GM18909 (cell line): ENCODE data around the gene TUSC1.
"Not testable (repeated sequence)": the region's sequence is repeated elsewhere in the genome, so short reads cannot be mapped to it uniquely, and the experiment has no call there.

Experiments used
- ATAC-seq: cut with Tn5 transposase; IDR thresholded peaks from one replicate; pipeline ENCODE4 v1.9.1; 2021; ENCODE audit warnings: mild to moderate bottlenecking; ENCODE audit not compliant: unreplicated experiment, poor library complexity

TUSC1 gene

GRCh38 chr9:25678147-25678666, at the start of gene TUSC1:
Gene TUSC1 (minus strand): TSS chr9:25678444. CDS start chr9:25678312, 132 bp downstream.
- ATAC-seq: peak; percentile 77

DNA sequence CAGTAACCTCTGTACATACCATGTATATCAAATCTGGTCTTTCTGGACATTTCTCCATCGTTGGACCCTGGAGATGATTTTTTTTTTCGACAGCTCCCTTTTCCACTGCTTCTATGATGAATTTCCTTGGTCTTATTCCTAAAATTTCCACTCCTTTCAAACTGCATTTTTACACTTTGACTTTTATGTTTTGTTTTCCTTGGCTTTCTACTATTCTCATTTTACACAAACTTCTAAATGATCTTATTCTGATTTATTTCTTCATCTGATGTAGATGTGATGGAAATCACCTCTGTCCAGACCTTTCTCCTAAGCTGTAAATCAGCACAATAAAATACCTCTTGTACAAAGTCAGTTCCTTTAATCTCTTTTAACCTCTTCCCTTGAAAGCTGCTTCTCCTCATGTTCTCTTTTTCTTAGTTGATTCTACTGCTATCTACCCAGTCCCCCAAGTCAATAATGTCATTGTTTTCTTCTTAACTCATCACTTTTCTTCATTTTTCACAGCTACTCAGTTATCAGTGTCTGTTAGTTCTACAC, 48.7 kb upstream of the TUSC1 start:
- ATAC-seq: no peak

DNA sequence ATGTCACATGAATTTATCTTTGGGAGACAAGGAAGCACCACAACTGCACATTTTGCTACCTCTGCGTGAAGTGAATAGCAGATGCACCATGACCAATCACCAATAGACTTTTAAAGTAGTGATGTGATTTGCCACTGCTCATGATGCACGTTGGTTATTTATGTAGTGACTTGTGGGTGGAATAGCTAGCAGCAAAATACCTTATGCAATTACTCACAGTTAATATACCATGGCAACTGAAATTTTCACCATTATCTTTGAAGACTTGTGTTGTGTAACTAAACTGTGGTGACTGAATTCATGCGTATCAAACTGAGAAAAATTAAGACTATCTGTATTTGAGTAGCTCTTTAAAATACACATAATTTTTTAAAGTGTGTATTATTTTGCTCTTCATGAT, 46.2 kb upstream of the TUSC1 start:
- ATAC-seq: no peak

DNA sequence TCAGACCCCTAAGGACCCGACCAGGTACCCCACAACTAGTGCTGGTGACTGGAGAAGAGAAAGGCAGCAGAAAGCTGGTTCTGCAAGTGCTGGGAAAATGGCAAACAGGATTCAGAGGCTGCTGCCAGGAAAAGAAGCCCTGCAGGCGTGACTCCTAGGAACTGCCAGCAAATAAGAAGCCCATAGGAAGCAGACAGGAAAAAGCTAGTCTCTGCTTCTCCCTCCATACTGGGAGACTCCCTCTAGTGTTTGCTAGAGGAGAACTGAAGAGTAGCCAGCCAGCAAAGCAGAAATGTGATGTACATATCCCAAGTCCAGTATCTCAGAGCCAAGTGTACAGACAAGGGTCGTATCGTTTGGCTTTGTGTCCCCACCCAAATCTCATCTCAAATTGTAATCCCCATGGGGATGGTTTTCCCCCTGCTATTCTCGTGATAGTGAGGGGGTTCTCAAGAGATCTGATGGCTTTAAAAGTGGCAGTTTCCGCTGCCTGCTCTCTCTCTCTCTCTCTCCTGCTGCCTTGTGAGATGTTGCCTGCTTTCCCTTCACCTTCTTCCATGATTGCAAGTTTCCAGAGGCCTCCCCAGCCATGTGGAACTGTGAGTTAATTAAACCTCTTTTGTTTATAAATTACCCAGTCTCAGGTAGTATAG, 38.1 kb upstream of the TUSC1 start:
- no peak for ATAC-seq

DNA sequence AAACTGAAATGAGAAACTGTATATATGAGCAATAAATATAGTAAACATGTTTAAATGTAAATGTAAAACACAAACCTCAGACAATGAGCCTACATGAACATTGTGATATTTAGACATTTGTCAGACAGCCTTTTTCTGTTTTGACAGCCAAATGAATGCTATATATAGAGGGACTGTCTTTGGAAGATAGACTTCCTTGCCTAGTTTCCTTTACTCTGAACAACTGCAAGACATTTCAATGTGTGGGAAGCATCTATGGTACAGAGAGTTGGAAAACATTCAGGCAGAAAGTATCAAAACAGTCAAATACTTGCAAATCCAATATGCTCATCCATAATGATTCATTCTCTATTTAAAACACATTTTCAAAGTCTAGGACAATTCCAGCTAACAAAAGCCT, 31.7 kb upstream of the TUSC1 start:
- no peak for ATAC-seq

DNA sequence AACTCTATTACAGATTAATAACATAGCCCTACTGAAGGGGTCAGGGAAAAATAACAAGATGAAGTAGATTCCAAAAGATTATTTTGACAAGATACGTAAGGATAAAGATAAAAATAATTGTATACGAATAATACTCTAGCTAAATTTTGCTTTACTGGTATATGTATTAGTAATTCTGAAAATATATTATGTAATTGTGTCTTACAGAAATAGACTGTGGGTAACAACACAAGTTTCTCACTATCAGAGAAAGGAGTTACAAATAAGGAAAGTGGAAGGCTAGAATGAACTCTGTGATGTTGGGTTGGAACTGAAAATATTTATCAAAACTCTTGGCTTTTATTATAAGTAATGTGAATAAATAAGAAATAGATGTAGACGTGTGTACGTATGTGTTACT, 26.6 kb upstream of the TUSC1 start:
- ATAC-seq: no peak

GRCh38 chr9:25703701-25704357, 25.6 kb upstream of the TUSC1 start:
- ATAC-seq: no peak

DNA sequence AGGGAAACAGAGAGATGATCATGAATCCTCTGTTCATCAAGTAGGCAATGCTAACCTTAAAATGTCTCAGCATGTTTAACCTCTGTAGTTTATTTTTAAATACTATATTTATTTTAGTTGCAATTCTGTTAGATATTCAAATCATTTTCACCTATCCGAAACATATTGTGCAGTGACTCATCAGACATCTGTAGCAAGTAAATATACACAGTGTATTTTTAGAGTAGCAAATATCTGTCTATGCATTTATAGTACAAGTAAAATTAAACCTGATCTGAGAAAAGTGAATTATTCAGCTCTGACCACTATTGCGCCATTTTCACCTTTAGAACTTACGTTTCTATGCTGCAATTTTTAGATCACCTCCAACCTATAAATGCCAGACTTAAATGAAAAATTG, 24.3 kb upstream of the TUSC1 start:
- no peak for ATAC-seq

DNA sequence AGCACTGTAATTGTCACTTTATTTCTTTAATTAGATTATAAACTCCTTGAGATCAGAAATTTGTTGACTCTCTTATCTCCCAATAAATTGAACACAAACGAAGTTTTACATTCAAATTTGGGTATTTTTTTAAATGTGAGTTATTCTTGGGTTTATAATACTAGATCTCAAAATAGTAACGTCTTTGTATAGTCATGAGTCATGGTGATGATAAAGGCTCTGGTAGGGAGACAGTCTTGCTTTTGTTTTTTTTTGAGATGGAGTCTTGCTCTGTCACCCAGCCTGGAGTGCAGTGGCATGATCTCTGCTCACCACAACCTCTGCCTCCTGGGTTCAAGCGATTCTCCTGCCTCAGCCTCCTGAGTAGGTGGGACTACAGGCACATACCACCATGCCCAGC, 22.7 kb upstream of the TUSC1 start:
- not testable (repeated sequence) for ATAC-seq

DNA sequence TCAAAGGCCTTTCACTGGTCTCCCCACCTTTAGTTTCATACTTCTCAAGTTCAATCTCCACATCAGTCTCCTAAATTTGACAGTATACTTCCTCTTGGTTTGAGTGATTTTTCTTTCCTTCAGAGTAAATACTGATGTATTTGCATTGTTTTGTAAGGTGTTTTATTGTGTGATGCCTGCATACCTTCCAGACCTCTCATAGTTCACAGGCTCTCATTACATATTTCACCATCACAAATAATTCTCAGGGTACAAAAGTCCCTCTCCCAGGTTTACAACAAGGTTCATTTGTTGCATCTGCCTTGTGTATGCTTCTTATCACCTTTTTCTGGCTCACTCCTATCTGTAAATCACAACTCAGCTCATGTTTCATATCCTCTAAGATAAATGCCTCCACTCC, 22.2 kb upstream of the TUSC1 start:
- ATAC-seq: no peak

GRCh38 chr9:25691786-25692185, 13.5 kb upstream of the TUSC1 start:
- ATAC-seq: no peak

GRCh38 chr9:25684321-25684720, 6.1 kb upstream of the TUSC1 start:
- ATAC-seq: no peak

GRCh38 chr9:25681266-25681665, 3.0 kb upstream of the TUSC1 start:
- no peak for ATAC-seq

- no peak for ATAC-seq
Measured at GRCh38 chr9:25678846-25679360, 659 bp upstream of the TUSC1 start.

DNA sequence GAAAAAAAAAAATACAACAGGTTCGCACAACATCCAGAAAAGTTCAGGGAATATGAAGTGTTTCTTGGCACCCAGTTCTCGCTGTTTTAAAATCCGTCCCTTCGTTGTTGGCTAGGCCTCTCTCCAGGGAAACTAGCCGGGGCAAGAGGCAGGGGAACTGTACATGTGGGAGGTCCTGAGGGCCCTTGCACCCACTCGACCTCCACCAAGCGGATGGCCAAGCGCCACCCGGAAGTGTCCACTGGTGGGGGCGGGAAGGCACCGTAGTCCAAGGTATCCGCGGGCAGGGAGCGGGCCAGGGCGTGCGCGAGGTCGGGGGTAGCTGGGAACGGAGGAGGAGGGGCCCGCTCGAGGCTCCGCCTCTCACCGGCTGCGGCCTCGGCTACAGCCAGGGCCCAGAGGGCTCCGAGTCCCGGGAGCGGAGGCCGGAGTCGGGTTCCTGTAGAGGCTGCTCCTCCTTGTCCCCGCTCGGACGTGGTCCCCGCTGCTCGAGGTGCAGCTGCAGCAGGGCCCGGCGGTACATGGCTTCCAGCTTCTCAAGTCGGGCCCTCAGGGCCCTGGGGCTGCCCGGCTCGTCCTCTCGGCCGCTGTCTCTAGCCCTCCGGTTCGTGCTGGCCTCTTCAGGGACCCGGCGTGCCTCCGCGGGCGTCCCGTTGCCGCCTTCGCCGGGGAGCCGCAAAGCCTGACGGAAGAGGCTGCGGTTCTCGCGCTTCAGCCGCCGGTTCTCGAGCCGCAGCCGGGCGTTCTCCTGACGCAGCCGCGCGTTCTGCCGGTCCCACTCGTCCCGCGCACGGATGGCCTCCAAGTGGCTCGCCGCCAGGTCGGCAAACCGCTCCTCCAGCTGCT, 720 bp downstream of the TUSC1 start:
- peak; percentile 33 for ATAC-seq

DNA sequence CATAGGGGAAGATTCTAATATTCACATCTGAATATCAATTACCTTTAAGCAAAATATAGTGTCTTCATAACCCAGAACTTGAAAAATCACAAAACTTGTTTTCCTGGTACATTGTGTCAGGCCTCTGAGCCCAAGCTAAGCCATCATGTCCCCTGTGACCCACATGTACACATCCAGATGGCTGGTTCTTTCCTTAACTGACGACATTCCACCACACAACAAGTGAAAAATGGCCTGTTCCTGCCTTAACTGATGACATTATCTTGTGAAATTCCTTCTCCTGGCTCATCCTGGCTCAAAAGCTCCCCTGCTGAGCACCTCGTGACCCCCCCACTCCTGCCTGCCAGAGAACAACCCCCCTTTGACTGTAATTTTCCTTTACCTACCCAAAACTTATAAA, 2.4 kb downstream of the TUSC1 start:
- ATAC-seq: not testable (repeated sequence)

DNA sequence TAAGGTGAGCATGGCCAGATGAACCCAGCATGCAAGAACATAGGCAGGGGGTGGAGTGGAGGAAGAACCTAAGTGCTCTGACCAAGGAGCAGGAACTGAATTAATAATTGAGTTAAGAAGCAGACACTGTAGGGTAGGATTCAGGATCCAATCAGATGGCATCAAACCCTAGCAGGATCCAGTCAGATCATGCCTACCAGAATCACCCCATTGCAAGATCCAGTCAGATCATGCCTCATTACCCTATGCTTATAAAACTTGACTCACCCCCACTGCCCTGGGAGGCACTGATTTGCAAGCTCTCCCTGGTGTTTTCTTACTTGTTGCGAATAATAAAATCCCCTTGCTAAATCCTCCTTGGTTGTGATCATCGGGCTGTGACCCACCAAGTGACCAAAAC, 19.7 kb downstream of the TUSC1 start:
- ATAC-seq: no peak

DNA sequence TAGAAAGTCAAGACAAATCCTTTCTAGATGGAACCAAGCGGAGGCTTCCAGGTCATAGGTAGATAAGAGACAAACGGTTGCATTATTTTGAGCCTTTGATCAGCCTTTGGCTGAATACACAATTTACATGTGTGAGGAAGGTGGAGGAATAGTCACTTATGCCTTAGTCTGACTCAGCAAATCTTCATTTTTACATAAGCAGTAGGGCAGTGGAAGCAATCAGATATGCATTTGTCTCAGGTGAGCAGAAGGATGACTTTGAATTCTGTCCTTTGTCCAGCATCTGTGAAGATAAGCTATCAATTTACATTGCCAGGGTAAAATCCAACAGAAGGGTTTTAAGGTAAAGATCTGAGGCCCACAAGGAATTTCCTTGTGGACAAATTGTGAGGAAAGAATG, 23.8 kb downstream of the TUSC1 start:
- ATAC-seq: no peak

GRCh38 chr9:25648116-25648515, 30.1 kb downstream of the TUSC1 start:
- no peak for ATAC-seq

GRCh38 chr9:25636026-25636425, 42.2 kb downstream of the TUSC1 start:
- no peak for ATAC-seq

- ATAC-seq: no peak
Measured at GRCh38 chr9:25629231-25629630, 49.0 kb downstream of the TUSC1 start.
